RWPE2 (cell line): ENCODE measurements around the gene DTNB.

Experiments used
- ATAC-seq: fragments of 200-7000 bp; cut with Tn5 transposase; 3 replicates; pipeline ENCODE4 v1.9.1; 2021; ENCODE audit warnings: low read depth
- DNase-seq: peaks from one replicate; pipeline ENCODE4 v3.0.0-alpha.2; 2020; ENCODE audit warnings: low spot score
- H3K27ac ChIP-seq: fragments of 450-650 bp; 2 replicates; pipeline ENCODE4 v1.5.1; 2017; ENCODE audit warnings: mild to moderate bottlenecking; ENCODE audit not compliant: poor library complexity, severe bottlenecking
- H3K27me3 ChIP-seq: fragments of 250-450 bp; sonication (Bioruptor Pico); 2 replicates; pipeline ENCODE4 v1.5.1; 2021; ENCODE audit warnings: mild to moderate bottlenecking, moderate library complexity; ENCODE audit not compliant: insufficient read depth, poor library complexity, severe bottlenecking
- H3K36me3 ChIP-seq: fragments of 250-450 bp; sonication (Bioruptor Pico); 2 replicates; pipeline ENCODE4 v1.5.1; 2020; ENCODE audit warnings: low read depth, mild to moderate bottlenecking, moderate library complexity
- H3K4me1 ChIP-seq: fragments of 250-450 bp; sonication (Bioruptor Pico); 2 replicates; pipeline ENCODE4 v1.5.1; 2021; ENCODE audit warnings: mild to moderate bottlenecking, moderate library complexity; ENCODE audit not compliant: insufficient read depth, poor library complexity, severe bottlenecking
- H3K4me3 ChIP-seq: fragments of 250-450 bp; sonication (Bioruptor Pico); 2 replicates; pipeline ENCODE4 v1.5.1; 2021; ENCODE audit warnings: mild to moderate bottlenecking, moderate library complexity; ENCODE audit not compliant: severe bottlenecking
- H3K9me3 ChIP-seq: fragments of 250-450 bp; sonication (Bioruptor Pico); 2 replicates; pipeline ENCODE4 v1.5.1; 2021; ENCODE audit warnings: mild to moderate bottlenecking, moderate library complexity; ENCODE audit not compliant: severe bottlenecking
- CTCF ChIP-seq: fragments of 450-650 bp; IDR thresholded peaks from one replicate; pipeline ENCODE4 v1.5.1; 2017; ENCODE audit warnings: mild to moderate bottlenecking, moderate library complexity; ENCODE audit not compliant: poor library complexity, severe bottlenecking

Gene DTNB

GRCh38 chr2:25615920-25616319 lies 57.5 kb downstream of the DTNB start:
- DNase-seq, result no peak
- ATAC-seq, result no peak
- H3K9me3 ChIP-seq, result no peaks in the 10 kb centered on the region
- peak overlapping the region; percentile 97 for H3K27ac ChIP-seq
- H3K27me3 ChIP-seq, result no peaks in the 10 kb centered on the region
- TF ChIP-seq CTCF, result no peak
- H3K4me3 ChIP-seq, result no peak overlapping the region
- peaks cover 15% of the 10 kb centered on the region for H3K36me3 ChIP-seq
- peaks cover 40% of the 10 kb centered on the region for H3K4me1 ChIP-seq

GRCh38 chr2:25615386-25615785 lies 58.0 kb downstream of the DTNB start:
- H3K9me3 ChIP-seq, result no peaks in the 10 kb centered on the region
- H3K4me1 ChIP-seq, result peaks cover 39% of the 10 kb centered on the region
- no peak for TF ChIP-seq CTCF
- DNase-seq (no peak), ATAC-seq (no peak)
- H3K27ac ChIP-seq, result no peak overlapping the region
- no peaks in the 10 kb centered on the region for H3K27me3 ChIP-seq
- H3K36me3 ChIP-seq, result peaks cover 14% of the 10 kb centered on the region
- no peak overlapping the region for H3K4me3 ChIP-seq

- Histone ChIP-seq H3K27me3 (no peaks in the 10 kb centered on the region), H3K9me3 (no peaks in the 10 kb centered on the region), H3K4me3 (no peak overlapping the region), H3K27ac (no peak overlapping the region), H3K36me3 (peaks cover 7% of the 10 kb centered on the region; the same call in 1 of the 2 replicates), H3K4me1 (peaks cover 32% of the 10 kb centered on the region)
- DNase-seq (no peak), ATAC-seq (no peak)
- no peak for TF ChIP-seq CTCF
These were observed 58.7 kb downstream of the DTNB start for GRCh38 chr2:25614711-25615110.

GRCh38 chr2:25608718-25609117 lies 64.7 kb downstream of the DTNB start:
- DNase-seq (no peak), ATAC-seq (no peak)
- H3K4me3 ChIP-seq, result no peak overlapping the region
- no peaks in the 10 kb centered on the region for H3K9me3 ChIP-seq
- H3K36me3 ChIP-seq, result peaks cover 4% of the 10 kb centered on the region
- peaks cover 3% of the 10 kb centered on the region for H3K4me1 ChIP-seq
- TF ChIP-seq CTCF, result no peak
- no peak overlapping the region for H3K27ac ChIP-seq
- no peaks in the 10 kb centered on the region for H3K27me3 ChIP-seq

- ATAC-seq (0 out of 3 replicates have a peak, but pooled peaks have one; percentile 55), DNase-seq (no peak)
- peaks cover 4% of the 10 kb centered on the region; the same call in 1 of the 2 replicates for H3K36me3 ChIP-seq
- H3K27ac ChIP-seq, result no peak overlapping the region
- peaks cover 3% of the 10 kb centered on the region for H3K4me1 ChIP-seq
- TF ChIP-seq CTCF, result peak; percentile 90
- no peaks in the 10 kb centered on the region for H3K27me3 ChIP-seq
- H3K9me3 ChIP-seq, result no peaks in the 10 kb centered on the region
- no peak overlapping the region for H3K4me3 ChIP-seq
These were observed 66.5 kb downstream of the DTNB start for GRCh38 chr2:25606892-25607291.
